SK-N-SH (cell line): ENCODE data around the gene CTBP2. TPM values are rescaled to one million over a fixed set of nuclear protein-coding genes. Genes with fewer than 3 reads are reported as not detected.

Experiments
- CTCF ChIA-PET: fragments of 300-600, 350-600 bp; formaldehyde crosslinking; extraction: SDS; loops from one replicate; lab custom pipeline; 2021; lab: Yijun Ruan, JAX
- POLR2A ChIA-PET: fragments of 350-600 bp; sonication (Branson Sonifier 250); formaldehyde crosslinking; extraction: SDS; loops from one replicate; lab custom pipeline; 2020; ENCODE audit warnings: antibody characterized with exemption, inconsistent platforms; lab: Yijun Ruan, JAX
- DNase-seq: peaks from one replicate; pipeline ENCODE4 v3.0.0; 2012
- H2AFZ ChIP-seq: fragments of 200-600 bp; sonication (generic); 2 replicates; pipeline ENCODE4 v1.8.1; 2016; ENCODE audit warnings: antibody characterized with exemption, mild to moderate bottlenecking, low read depth
- H3F3A ChIP-seq: fragments of 200-600 bp; sonication (generic); replicated peaks from 2 replicates; pipeline ENCODE3; 2016; ENCODE audit warnings: antibody characterized with exemption, mild to moderate bottlenecking; ENCODE audit not compliant: insufficient read depth
- H3K27ac ChIP-seq, 2 experiments: fragments of 200-500 bp in 1 of 2; fragments of 200-600 bp in 1 of 2; sonication (Bioruptor generic) in 1 of 2; sonication (generic), shearing (Covaris generic) in 1 of 2; 2 replicates each; pipeline versions ENCODE4 v1.5.1 to v1.6.1; 2014 to 2016; ENCODE audit warnings: low read depth in 2 of 2, inconsistent platforms in 1 of 2, low read length in 1 of 2, mild to moderate bottlenecking in 1 of 2, mixed read lengths in 1 of 2
- H3K27me3 ChIP-seq: fragments of 200-600 bp; sonication (generic), shearing (Covaris generic); 2 replicates; pipeline ENCODE4 v1.6.1; 2016; ENCODE audit warnings: mixed run types; ENCODE audit not compliant: insufficient read depth
- H3K36me3 ChIP-seq, 2 experiments: fragments of 200-500 bp in 1 of 2; fragments of 200-600 bp in 1 of 2; sonication (Bioruptor generic) in 1 of 2; sonication (generic) in 1 of 2; replicated peaks in 1 of 2; 2 replicates each; pipeline versions ENCODE3 to v1.5.1; 2014 to 2016; ENCODE audit warnings: low read length in 1 of 2, mild to moderate bottlenecking in 1 of 2; ENCODE audit not compliant: insufficient read depth in 2 of 2, control insufficient read depth in 1 of 2
- H3K4me1 ChIP-seq, 2 experiments: fragments of 200-500 bp in 1 of 2; fragments of 200-600 bp in 1 of 2; sonication (Bioruptor generic) in 1 of 2; sonication (generic), shearing (Covaris generic) in 1 of 2; 2 replicates each; pipeline versions ENCODE4 v1.5.1 to v1.6.1; 2014 to 2016; ENCODE audit warnings: low read depth in 1 of 2, low read length in 1 of 2, mixed run types in 1 of 2; ENCODE audit not compliant: insufficient read depth in 2 of 2, control insufficient read depth in 1 of 2
- H3K4me2 ChIP-seq: fragments of 200-600 bp; sonication (generic), shearing (Covaris generic); 2 replicates; pipeline ENCODE4 v1.6.1; 2017; ENCODE audit warnings: mixed run types
- H3K4me3 ChIP-seq, 2 experiments: fragments of 200-500 bp in 1 of 2; fragments of 200-600 bp in 1 of 2; sonication (Bioruptor generic) in 1 of 2; sonication (generic), shearing (Covaris generic) in 1 of 2; 2 replicates each; pipeline versions ENCODE4 v1.5.1 to v1.8.1; 2014 to 2016; ENCODE audit warnings: low read depth in 2 of 2, inconsistent platforms in 1 of 2, low read length in 1 of 2, mild to moderate bottlenecking in 1 of 2, mixed read lengths in 1 of 2, moderate library complexity in 1 of 2
- H3K79me2 ChIP-seq: fragments of 200-600 bp; sonication (generic); 2 replicates; pipeline ENCODE4 v1.8.1; 2017; ENCODE audit warnings: mild to moderate bottlenecking; ENCODE audit not compliant: insufficient read depth
- H3K9ac ChIP-seq: fragments of 200-600 bp; sonication (generic); 2 replicates; pipeline ENCODE4 v1.6.1; 2017; ENCODE audit warnings: mixed run types
- H3K9me2 ChIP-seq: fragments of 200-600 bp; sonication (generic); 2 replicates; pipeline ENCODE4 v1.6.1; 2017; ENCODE audit warnings: mixed run types
- H3K9me3 ChIP-seq: fragments of 200-600 bp; sonication (generic); 2 replicates; pipeline ENCODE4 v1.6.1; 2017; ENCODE audit warnings: mixed run types, mild to moderate bottlenecking, moderate library complexity
- H4K20me1 ChIP-seq: fragments of 200-600 bp; sonication (generic); 2 replicates; pipeline ENCODE4 v1.6.1; 2017; ENCODE audit warnings: mild to moderate bottlenecking, mixed run types; ENCODE audit not compliant: insufficient read depth
- EP300 ChIP-seq, 2 experiments: IDR thresholded peaks; 2 replicates each; pipeline versions ENCODE4 v1.4.0 to v1.6.1; 2012; ENCODE audit warnings: borderline replicate concordance in 1 of 2, low read depth in 1 of 2, low read length in 1 of 2
- EZH2phosphoT487 ChIP-seq: fragments of 200-600 bp; sonication (generic); IDR thresholded peaks from 2 replicates; pipeline ENCODE4 v1.6.1; 2017; ENCODE audit warnings: low read depth, mixed run types, mild to moderate bottlenecking, antibody characterized with exemption, moderate library complexity, borderline replicate concordance
- FOXJ3 ChIP-seq: sonication (generic); formaldehyde crosslinking; IDR thresholded peaks from 2 replicates; pipeline ENCODE4 v1.5.1; 2020; ENCODE audit warnings: mild to moderate bottlenecking, missing genetic modification reagents
- FOXM1 ChIP-seq: IDR thresholded peaks from 2 replicates; pipeline ENCODE4 v1.4.0; 2012; ENCODE audit warnings: low read depth, mild to moderate bottlenecking
- GABPA ChIP-seq: IDR thresholded peaks from 2 replicates; pipeline ENCODE4 v1.4.0; 2012; ENCODE audit warnings: low read depth, mild to moderate bottlenecking
- JUND ChIP-seq: IDR thresholded peaks from 2 replicates; pipeline ENCODE4 v1.4.0; 2012
- MXI1 ChIP-seq: IDR thresholded peaks from 2 replicates; pipeline ENCODE4 v1.6.1; 2012; ENCODE audit warnings: mild to moderate bottlenecking, low read depth, low read length, improper control_type of control experiment
- NFIC ChIP-seq: IDR thresholded peaks from 2 replicates; pipeline ENCODE4 v1.4.0; 2012; ENCODE audit warnings: borderline replicate concordance
- NRF1 ChIP-seq: IDR thresholded peaks from 2 replicates; pipeline ENCODE4 v1.6.1; 2012; ENCODE audit warnings: low read depth, mild to moderate bottlenecking, low read length
- POLR2AphosphoS5 ChIP-seq: IDR thresholded peaks from 2 replicates; pipeline ENCODE4 v1.6.1; 2012; ENCODE audit warnings: low read depth, low read length
- RAD21 ChIP-seq: IDR thresholded peaks from 2 replicates; pipeline ENCODE4 v1.6.1; 2012; ENCODE audit warnings: mild to moderate bottlenecking, low read length
- RCOR1 ChIP-seq: fragments of 150-350 bp; IDR thresholded peaks from 2 replicates; pipeline ENCODE4 v1.6.1; 2017; ENCODE audit warnings: antibody characterized with exemption, low read length
- RFX5 ChIP-seq: IDR thresholded peaks from 2 replicates; pipeline ENCODE4 v1.6.1; 2012; ENCODE audit warnings: mild to moderate bottlenecking, improper control_type of control experiment, low read length
- SIN3A ChIP-seq: IDR thresholded peaks from 2 replicates; pipeline ENCODE4 v1.6.1; 2012; ENCODE audit warnings: low read depth, mild to moderate bottlenecking, low read length, moderate library complexity, borderline replicate concordance
- SMC3 ChIP-seq: IDR thresholded peaks from 2 replicates; pipeline ENCODE4 v1.6.1; 2012; ENCODE audit warnings: low read depth, low read length, improper control_type of control experiment
- TAF1 ChIP-seq: IDR thresholded peaks from 2 replicates; pipeline ENCODE4 v1.6.1; 2012; ENCODE audit warnings: low read depth, mild to moderate bottlenecking, low read length, moderate library complexity, borderline replicate concordance
- TEAD4 ChIP-seq: IDR thresholded peaks from 2 replicates; pipeline ENCODE4 v1.4.0; 2012; ENCODE audit warnings: mild to moderate bottlenecking, borderline replicate concordance; ENCODE audit not compliant: insufficient read depth
- USF2 ChIP-seq: fragments of 150-350 bp; IDR thresholded peaks from 2 replicates; pipeline ENCODE4 v1.6.1; 2017; ENCODE audit warnings: antibody characterized with exemption, low read length, low read depth, borderline replicate concordance
- YY1 ChIP-seq: IDR thresholded peaks from 2 replicates; pipeline ENCODE4 v1.4.0; 2012; ENCODE audit warnings: low read depth, mild to moderate bottlenecking
- WGBS: methylation state at CpG from one replicate; pipeline ENCODE4 v1.1.6; 2017; ENCODE audit warnings: low lambda C conversion rate; 5-methylcytosine and 5-hydroxymethylcytosine counted together
- polyA plus RNA-seq, 3 experiments: library from polyadenylated mRNA; depleted of rRNA; stranded (reverse); fragments of >200 nt; gene quantifications; 2 replicates each; pipeline ENCODE4 v1.2.3, GENCODE V29; 2012
- TF ChIP-seq, protein P1 (sequence below): IDR thresholded peaks from 2 replicates; pipeline ENCODE4 v1.4.0; 2012; ENCODE audit warnings: low read depth, borderline replicate concordance
- TF ChIP-seq, protein P2 (sequence below): IDR thresholded peaks from 2 replicates; pipeline ENCODE4; 2012
- TF ChIP-seq, protein P3 (sequence below): IDR thresholded peaks from 2 replicates; pipeline ENCODE4 v1.4.0; 2012; ENCODE audit warnings: low read depth, borderline replicate concordance

Gene CTBP2
- polyA plus RNA-seq, 1 of the 3 experiments (the other 2 are of a cell fraction), result 69.7 TPM

DNA sequence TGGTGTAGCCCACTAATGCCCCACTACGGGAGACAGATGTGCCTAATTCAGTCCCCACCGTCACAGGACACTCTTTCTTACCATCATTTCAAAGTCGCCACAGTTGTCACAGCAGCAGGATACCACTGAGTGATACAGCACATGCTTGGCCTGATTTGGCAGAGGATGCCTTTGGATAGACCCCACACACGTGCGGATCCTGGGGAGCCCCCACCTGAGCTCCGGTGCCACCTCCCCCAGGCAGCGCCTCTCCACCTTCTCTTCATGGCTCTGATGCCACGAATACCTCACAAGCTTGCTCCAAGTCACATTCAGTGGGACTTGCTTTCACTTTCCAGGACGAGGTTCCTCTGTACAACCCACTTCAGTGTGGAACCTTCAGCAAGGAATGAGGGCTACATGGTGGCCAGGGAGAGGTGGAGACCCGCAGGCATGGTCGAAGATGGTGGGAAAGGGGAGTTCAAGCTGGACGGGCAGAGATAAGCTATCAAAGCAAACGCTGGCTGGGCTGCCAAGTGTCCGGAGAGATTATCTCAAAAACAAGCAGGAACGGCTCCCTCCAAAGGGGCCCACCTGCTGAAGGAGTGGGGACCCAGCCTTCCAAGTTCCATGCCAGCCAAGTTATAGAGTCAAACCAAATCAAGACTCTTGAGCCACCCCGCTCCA, 111.0 kb downstream of the CTBP2 start (continued):
- TF ChIP-seq, protein P1, sequence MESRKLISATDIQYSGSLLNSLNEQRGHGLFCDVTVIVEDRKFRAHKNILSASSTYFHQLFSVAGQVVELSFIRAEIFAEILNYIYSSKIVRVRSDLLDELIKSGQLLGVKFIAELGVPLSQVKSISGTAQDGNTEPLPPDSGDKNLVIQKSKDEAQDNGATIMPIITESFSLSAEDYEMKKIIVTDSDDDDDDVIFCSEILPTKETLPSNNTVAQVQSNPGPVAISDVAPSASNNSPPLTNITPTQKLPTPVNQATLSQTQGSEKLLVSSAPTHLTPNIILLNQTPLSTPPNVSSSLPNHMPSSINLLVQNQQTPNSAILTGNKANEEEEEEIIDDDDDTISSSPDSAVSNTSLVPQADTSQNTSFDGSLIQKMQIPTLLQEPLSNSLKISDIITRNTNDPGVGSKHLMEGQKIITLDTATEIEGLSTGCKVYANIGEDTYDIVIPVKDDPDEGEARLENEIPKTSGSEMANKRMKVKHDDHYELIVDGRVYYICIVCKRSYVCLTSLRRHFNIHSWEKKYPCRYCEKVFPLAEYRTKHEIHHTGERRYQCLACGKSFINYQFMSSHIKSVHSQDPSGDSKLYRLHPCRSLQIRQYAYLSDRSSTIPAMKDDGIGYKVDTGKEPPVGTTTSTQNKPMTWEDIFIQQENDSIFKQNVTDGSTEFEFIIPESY, result no peak
- TF ChIP-seq YY1, result no peak
- no peak for TF ChIP-seq EP300 (IDR thresholded peaks at IDR 0.05; ENCODE audit: borderline replicate concordance in 1 of 2, low read depth in 1 of 2, low read length in 1 of 2)
- TF ChIP-seq NRF1, result no peak

DNA sequence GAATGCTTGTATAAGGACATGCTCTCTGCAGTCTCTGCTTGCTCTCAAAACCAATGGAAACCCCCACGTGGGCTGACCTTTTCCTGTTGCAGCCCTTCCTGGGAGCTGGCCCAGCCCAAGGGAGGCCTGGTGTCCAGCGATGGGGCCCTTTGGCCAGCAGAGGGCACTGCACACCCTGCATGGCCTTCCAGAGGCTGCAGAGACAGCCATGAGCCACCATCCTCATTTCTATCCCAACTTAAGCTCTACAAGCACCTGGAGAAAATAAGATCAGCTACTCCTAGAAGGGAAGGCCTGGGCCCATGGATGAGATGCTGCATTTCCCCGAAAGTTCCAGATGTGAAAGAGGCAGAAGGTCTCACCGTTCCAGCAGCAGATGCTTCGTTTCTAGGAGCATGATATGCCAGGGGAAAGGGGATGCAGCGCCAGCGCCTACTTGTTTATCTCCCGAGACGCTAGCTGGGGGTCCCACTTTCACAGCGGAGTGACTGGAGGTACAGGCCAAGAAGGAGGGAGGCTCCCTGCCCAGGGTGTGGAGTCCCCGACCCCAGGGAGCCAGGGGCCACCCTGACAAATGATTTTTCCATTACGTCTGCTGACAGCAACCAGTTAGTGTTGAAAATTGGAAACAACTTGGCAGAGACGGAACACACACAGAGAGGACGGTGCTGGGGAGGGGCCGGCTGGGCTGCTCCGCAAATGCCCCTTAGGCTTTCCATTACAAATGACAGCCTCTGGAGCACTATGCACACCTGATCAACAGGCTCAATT, 112.1 kb downstream of the CTBP2 start:
- Histone ChIP-seq H3K4me1 (peaks cover 24 to 47% of the 10 kb centered on the region in 2 experiments; a peak in 2 of 4 replicates), H3K27ac (peak overlapping the region in 1 of 2 experiments; percentile 80; a peak in 2 of 4 replicates), H3K79me2 (peaks cover 97% of the 10 kb centered on the region), H3K9me2 (no peaks in the 10 kb centered on the region), H3K27me3 (no peaks in the 10 kb centered on the region), H3K36me3 (peaks cover 4 to 7% of the 10 kb centered on the region in 2 experiments), H4K20me1 (peaks cover 63% of the 10 kb centered on the region), H3K4me3 (peak overlapping the region in 1 of 2 experiments; percentile 38; a peak in 1 of 4 replicates), H3F3A (peaks cover 14% of the 10 kb centered on the region), H3K4me2 (no peak overlapping the region), H3K9ac (no peak overlapping the region; the same call in 1 of the 2 replicates), H3K9me3 (no peaks in the 10 kb centered on the region), H2AFZ (no peak overlapping the region)
- 60% methylated on average over 12 of the region's 16 CpGs for WGBS
- ChIA-PET POLR2A (interaction anchor here (1.1 kb wide), 1 partner anchor 12 kb away, joined by 3 read pairs; no protein-coding TSS in a partner anchor), CTCF (interaction anchor here (0.5 to 11.2 kb wide), 37 partner anchors 12 to 675 kb away, joined by 3 to 211 read pairs (median 4); no protein-coding TSS in a partner anchor)
- DNase-seq, result peak; percentile 88
- TF ChIP-seq EZH2phosphoT487 (no peak), RFX5 (no peak), YY1 (no peak), POLR2AphosphoS5 (no peak), GABPA (no peak), TEAD4 (no peak), SMC3 (peak; percentile 86), FOXJ3 (CRISPR knock-in tag) (no peak), EP300 (IDR thresholded peaks at IDR 0.05; ENCODE audit: borderline replicate concordance in 1 of 2, low read depth in 1 of 2, low read length in 1 of 2) (no peak), JUND (no peak), TAF1 (no peak), MXI1 (peak; percentile 88), NRF1 (no peak), NFIC (no peak), SIN3A (0 out of 2 replicates have a peak, but pooled peaks have one; percentile 41), USF2 (0 out of 2 replicates have a peak, but pooled peaks have one; percentile 13), RAD21 (peak; percentile 86), FOXM1 (no peak), RCOR1 (no peak)
- TF ChIP-seq, protein P2, sequence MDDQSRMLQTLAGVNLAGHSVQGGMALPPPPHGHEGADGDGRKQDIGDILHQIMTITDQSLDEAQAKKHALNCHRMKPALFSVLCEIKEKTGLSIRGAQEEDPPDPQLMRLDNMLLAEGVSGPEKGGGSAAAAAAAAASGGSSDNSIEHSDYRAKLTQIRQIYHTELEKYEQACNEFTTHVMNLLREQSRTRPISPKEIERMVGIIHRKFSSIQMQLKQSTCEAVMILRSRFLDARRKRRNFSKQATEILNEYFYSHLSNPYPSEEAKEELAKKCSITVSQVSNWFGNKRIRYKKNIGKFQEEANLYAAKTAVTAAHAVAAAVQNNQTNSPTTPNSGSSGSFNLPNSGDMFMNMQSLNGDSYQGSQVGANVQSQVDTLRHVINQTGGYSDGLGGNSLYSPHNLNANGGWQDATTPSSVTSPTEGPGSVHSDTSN, result no peak
- TF ChIP-seq, protein P3, sequence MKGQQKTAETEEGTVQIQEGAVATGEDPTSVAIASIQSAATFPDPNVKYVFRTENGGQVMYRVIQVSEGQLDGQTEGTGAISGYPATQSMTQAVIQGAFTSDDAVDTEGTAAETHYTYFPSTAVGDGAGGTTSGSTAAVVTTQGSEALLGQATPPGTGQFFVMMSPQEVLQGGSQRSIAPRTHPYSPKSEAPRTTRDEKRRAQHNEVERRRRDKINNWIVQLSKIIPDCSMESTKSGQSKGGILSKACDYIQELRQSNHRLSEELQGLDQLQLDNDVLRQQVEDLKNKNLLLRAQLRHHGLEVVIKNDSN, result peak; percentile 27; the same call in 1 of the 2 replicates
- TF ChIP-seq, protein P1, result no peak
